HCEC 1CT (cell line): ENCODE data around the gene HES4.
"Not testable (repeated sequence)": the region's sequence is repeated elsewhere in the genome, so short reads cannot be mapped to it uniquely, and the experiment has no call there.

Experiments
- DNase-seq: peaks from one replicate; pipeline ENCODE4 v3.0.0-alpha.2; 2017

The HES4 gene

GRCh38 chr1:976791-977190 lies 23.1 kb downstream of the HES4 start:
- not testable (repeated sequence) for DNase-seq

DNA sequence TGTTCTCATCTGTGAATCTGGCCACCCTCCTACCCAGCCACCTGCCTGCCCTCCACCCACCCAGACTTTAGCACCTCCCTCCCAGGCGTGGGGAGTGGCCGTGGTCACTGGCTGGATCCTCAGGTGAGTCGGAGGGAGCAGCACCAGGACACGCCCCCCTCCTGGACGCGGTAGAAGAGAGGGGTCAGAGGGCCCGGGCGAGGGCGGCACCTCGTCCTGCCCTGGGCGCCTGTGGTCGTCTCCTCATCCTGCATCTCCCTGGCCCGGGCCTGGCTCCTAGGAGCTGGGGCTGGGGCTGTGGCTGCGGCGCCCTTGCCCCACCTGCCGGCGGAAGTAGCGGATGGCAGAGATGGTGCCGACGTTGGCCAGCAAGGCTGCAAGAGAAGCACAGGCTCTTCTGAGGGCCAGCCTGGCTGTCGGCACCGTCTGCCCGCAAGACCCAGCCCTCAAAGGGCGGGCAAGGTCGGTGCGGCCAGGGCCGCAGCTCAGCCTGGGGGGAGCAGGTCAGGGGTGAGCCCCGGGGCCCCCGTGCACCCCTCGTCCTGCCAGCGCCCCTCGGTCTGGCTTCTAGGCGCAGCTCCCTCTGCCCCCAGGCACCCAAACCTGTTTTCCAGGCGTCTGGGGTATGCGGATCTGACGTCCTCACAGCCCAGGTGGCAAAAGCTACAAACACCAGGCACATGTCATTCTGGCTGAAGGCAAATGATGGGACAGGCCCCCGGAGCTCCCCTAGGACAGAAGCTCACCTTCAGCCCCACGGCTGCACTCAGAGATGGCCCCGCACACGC lies 23.8 kb downstream of the HES4 start:
- DNase-seq, result peak; percentile 62

- no peak for DNase-seq
Measured at GRCh38 chr1:975365-975764, 24.5 kb downstream of the HES4 start.

GRCh38 chr1:974687-975328 lies 25.1 kb downstream of the HES4 start:
- DNase-seq, result no peak

- no peak for DNase-seq
Measured at GRCh38 chr1:974293-974640, 25.6 kb downstream of the HES4 start.

DNA sequence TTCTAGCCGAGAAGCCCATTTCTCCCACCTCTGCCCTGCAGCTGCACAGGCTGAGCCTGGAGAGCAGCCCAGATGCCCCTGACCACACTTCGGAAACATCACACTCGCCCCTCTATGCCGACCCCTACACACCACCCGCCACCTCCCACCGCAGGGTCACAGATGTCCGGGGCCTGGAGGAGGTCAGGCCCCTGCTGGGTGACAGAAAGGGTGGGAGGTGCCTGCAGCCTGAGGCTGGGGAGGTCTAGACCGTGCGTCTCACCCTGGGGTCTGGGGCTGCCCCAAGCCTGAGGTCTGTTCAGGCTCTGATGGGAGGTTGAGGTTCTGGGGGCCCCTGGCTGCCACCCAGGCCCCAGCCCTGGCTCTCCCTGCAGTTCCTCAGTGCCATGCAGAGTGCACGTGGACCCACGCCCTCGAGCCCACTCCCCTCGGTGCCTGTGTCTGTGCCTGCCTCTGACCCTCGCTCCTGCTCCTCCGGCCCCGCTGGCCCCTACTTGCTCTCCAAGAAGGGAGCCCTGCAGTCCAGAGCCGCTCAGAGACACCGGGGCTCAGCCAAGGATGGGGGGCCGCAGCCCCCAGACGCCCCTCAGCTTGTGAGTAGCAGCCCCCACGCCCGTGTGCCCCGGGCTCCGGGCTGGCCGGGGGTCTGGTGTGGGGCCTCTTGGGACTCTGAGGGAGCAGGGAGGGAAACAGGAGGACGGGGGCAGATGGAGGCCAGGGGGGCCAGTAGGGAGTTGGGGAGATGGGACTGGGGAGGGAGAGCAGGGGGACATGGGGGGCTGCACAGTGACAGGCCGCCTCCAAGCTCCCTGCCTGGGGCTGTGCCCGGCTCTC lies 26.2 kb downstream of the HES4 start:
- no peak for DNase-seq

GRCh38 chr1:972726-973458 lies 27.0 kb downstream of the HES4 start:
- DNase-seq, result no peak

GRCh38 chr1:971751-972506 lies 28.0 kb downstream of the HES4 start:
- DNase-seq, result no peak

- no peak for DNase-seq
Measured at GRCh38 chr1:970973-971730, 28.7 kb downstream of the HES4 start.

DNA sequence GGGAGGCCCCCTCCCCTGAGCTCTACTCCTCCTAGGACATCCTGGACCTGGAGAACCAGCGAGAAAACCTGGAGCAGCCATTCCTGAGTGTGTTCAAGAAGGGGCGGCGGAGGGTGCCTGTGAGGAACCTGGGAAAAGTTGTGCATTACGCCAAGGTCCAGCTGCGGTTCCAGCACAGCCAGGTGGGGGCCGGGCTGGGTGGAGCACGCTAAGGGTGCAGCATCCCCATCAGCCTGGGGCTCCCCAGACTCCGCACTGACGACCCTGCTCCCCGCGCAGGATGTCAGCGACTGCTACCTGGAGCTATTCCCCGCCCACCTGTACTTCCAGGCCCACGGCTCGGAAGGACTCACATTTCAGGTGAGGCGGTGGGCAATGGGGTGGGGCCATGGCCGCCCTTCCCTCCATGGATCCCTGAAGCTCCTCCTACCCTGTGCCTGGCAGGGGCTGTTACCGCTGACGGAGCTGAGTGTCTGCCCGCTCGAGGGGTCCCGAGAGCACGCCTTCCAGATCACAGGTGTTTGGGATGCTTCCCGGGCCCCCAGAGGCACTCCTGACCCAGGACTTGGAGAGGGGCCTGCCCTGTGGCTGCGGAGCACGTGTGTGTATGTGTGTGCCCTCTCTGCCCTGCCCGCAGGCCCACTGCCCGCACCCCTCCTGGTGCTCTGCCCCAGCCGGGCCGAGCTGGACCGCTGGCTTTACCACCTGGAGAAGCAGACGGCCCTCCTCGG lies 29.5 kb downstream of the HES4 start:
- no peak for DNase-seq

DNA sequence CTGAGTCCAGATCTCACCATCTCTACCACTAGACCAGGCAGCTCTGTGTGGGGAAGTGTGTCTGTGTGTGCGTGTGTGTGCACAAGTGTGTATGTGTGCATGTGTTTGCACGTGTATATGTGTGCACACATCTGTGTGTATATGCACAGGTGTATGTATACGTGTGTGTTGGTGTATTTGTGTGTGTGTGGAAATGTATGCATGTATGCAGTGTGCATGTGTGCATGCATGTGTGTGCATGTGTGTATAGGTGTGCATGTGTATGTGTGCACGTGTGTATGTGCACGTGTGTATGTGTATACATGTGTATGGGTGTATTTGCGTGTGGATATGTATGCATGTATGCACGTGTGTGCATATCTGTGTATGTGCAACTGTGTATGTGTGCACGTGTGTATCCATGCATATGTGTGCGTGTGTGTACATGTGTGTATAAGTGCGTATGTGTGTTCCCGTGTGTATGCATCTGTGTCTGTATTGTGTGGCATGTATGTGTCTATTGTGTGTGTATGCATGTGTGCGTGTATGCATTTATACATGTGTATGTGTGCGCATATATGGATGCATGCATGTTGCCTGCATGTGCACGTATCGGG lies 30.5 kb downstream of the HES4 start:
- DNase-seq, result no peak

DNA sequence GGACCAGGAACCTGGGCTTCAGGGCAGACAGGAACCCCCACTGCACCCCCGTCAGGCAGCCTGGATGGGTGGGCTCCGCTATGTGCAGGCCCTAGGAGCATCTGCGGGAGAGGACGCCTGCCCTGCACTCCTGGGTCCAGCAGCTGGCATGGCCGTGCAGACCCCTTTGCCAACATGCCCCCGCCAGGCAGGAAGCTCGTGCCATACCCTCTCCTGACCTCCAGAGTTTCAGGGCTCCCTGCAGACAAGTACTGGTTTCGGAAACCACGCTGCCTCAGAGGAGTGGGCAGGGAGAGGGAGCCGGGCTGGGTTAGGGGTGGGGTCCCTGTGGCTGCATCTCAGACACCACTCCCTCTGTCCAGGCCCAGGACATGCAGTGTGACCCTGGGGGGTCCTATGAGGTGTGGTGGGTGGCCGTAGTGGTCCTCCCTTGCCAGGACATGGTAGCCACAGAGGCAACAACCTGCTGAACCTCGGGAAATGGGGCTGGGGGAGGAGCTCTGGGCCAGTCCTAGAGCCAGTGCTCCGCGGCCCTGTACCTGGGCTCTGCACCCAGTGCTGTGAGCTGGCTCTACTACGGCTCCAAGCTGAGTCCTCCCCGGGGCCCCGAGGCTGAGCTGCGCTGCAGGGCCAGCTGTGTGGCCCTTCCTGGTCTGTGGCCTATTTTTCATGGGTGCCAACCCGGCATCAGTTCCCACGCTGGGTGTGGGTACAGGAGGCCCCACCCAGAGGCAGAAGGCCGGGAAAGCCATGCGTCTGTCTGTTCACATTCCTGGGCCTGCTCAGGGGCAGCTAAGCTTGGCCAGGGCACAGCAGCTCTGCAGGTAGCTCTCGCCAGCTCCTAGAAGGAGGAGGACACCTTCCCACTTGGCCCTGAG lies 32.2 kb downstream of the HES4 start:
- DNase-seq, result no peak

DNA sequence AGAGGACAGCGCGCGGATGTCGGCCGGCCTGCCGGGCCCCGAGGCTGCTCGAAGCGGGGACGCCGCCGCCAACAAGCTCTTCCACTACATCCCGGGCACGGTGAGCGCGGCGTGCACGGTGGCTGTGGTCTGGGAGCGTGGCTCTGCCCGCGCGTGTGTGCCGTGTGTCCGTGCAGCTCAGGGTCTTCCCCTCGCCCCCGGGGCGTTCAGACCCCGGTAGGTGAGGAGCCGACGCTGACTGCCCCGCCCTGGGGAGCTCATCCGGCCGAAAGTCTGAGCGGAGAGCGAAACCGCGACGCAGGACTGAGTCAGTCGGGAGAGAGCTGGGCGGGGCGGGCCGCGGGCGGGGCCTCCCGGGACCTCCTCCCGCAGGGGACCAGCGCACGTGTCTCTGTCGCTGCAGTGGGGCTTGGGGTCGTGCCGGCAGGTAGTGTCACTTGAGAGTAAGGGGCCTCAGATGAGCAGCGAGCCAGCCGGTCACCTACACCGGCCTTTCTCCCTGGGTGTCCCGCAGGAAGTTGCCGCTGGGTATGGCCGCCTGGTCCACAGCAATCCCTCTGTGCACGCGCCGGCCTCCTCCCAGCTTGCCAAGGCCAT lies 33.1 kb downstream of the HES4 start:
- peak; percentile 54 for DNase-seq

DNA sequence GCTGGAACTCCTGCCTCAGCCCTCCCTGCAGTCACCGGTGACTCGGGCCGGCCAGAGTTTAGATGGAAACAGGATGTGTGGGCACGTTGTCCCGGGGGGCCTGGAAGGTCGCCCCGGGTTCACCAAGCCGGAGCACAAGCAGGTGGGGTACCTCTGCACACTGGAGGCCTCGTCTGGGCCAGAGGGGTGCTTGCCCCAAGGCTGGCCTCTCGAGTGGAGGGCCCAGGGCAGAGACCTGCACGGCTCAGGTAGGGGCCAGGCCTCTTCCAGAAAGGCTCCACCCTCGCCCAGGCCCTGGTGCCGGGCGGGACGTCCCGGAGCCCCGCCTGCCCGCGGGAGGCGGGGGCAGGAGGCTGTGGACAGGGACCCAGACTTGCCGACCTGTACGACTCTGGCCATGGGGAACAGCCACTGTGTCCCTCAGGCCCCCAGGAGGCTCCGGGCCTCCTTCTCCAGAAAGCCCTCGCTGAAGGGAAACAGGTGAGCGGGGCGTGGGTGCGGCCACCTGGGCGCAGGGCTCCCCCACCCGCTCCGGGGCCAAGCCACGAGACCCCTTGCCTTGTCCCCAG lies 33.7 kb downstream of the HES4 start, which contains the start of gene PLEKHN1:
TSS of gene PLEKHN1 (plus strand) at position 348 of the 569 bp plus-strand sequence. CDS start at position 398, 50 bp downstream.
- DNase-seq, result no peak

GRCh38 chr1:965526-966134 lies 34.3 kb downstream of the HES4 start:
- no peak for DNase-seq

GRCh38 chr1:964691-965525 lies 35.0 kb downstream of the HES4 start:
- DNase-seq, result no peak
